ENCODE results near the gene F2. TPM values are rescaled to one million over a fixed set of nuclear protein-coding genes. Genes with fewer than 3 reads are reported as not detected.

The F2 gene
- total RNA-seq, 4 donors from 2014 or later = 1.4 to 3.0 TPM; not detected in 2

- peaks cover 0 to 41% of the 10 kb centered on the region in 2 donors for H3K36me3 ChIP-seq
- in situ Hi-C loops (cut with MboI; ENCODE audit: low sequenced_read_pairs in 4 of 4) = no loop called here
- ATAC-seq = no peak
- H3K4me1 ChIP-seq = peaks cover 25 to 43% of the 10 kb centered on the region in 2 donors
- H3K9me3 ChIP-seq = no peaks in the 10 kb centered on the region
- no peak overlapping the region for H3K4me3 ChIP-seq
- no peak for DNase-seq
- no peak overlapping the region for H3K27ac ChIP-seq
- no peak for TF ChIP-seq POLR2A (IDR thresholded peaks at IDR 0.05)
- TF ChIP-seq CTCF (IDR thresholded peaks at IDR 0.05 in 4 of 5, conservative IDR thresholded peaks at IDR 0.05 in 1 of 5) = no peak
- intact Hi-C loops (cut with DNase I; ENCODE audit: low total_unique reads) = no loop called here
- no peaks in the 10 kb centered on the region for H3K27me3 ChIP-seq
Observed at GRCh38 chr11:46679241-46680163, 39.5 kb upstream of the F2 start.

DNA sequence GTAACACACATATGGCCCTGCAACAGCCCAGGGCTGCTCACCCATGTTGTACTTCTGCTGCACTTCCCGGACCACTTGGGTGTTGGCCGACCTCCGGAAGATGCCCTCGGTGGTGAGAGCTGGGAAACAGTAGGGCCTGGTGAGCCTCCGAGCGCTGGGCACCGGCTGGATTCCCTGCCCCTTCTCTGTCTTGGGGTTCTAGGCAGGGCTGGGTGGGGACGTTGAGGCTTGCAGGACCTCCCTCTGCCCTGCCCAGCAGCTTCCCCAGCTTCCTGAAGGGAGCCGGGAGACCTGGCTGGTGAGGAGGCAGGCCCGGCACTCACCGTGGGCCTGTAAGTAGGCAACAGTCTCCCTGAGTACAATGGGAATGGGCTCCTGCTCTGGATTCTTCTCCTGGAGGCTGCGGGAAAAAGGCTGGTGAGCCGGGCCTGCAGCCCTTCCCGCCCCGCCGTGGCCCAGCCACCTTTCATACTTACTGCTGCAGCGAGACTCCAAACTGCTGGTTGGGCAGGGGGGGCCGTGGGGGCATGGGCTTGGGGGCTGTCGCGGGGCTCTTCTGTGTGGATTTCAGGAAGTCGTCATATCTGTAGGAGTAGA, 38.8 kb upstream of the F2 start:
- H3K4me1 ChIP-seq = peaks cover 22 to 43% of the 10 kb centered on the region in 2 donors
- peaks cover 0 to 41% of the 10 kb centered on the region in 2 donors for H3K36me3 ChIP-seq
- no peaks in the 10 kb centered on the region for H3K27me3 ChIP-seq
- no peak overlapping the region for H3K4me3 ChIP-seq
- TF ChIP-seq POLR2A (IDR thresholded peaks at IDR 0.05) = no peak
- no peak for TF ChIP-seq CTCF (IDR thresholded peaks at IDR 0.05 in 4 of 5, conservative IDR thresholded peaks at IDR 0.05 in 1 of 5)
- ATAC-seq (no peak), DNase-seq (no peak)
- no peaks in the 10 kb centered on the region for H3K9me3 ChIP-seq
- intact Hi-C loops (cut with DNase I; ENCODE audit: low total_unique reads) (no loop called here), in situ Hi-C loops (cut with MboI; ENCODE audit: low sequenced_read_pairs in 4 of 4) (no loop called here)
- no peak overlapping the region for H3K27ac ChIP-seq

- no peak for DNase-seq
- H3K27me3 ChIP-seq = no peaks in the 10 kb centered on the region
- H3K27ac ChIP-seq = no peak overlapping the region
- peaks cover 0 to 47% of the 10 kb centered on the region in 2 donors for H3K36me3 ChIP-seq
- no peak for ATAC-seq
- TF ChIP-seq POLR2A (IDR thresholded peaks at IDR 0.05) (no peak), CTCF (IDR thresholded peaks at IDR 0.05 in 4 of 5, conservative IDR thresholded peaks at IDR 0.05 in 1 of 5) (no peak)
- H3K9me3 ChIP-seq = no peaks in the 10 kb centered on the region
- no peak overlapping the region for H3K4me3 ChIP-seq
- in situ Hi-C loops (cut with MboI; ENCODE audit: low sequenced_read_pairs in 4 of 4) = no loop called here
- H3K4me1 ChIP-seq = peaks cover 20 to 41% of the 10 kb centered on the region in 2 donors
- intact Hi-C loops (cut with DNase I; ENCODE audit: low total_unique reads) = no loop called here
Observed at GRCh38 chr11:46680815-46681214, 38.2 kb upstream of the F2 start.

GRCh38 chr11:46681814-46682213, 37.2 kb upstream of the F2 start:
- in situ Hi-C loops (cut with MboI; ENCODE audit: low sequenced_read_pairs in 4 of 4) = no loop called here
- peaks cover 0 to 51% of the 10 kb centered on the region in 2 donors for H3K36me3 ChIP-seq

More at GRCh38 chr11:46681814-46682213, 37.2 kb upstream of the F2 start:
- DNase-seq = no peak
- intact Hi-C loops (cut with DNase I; ENCODE audit: low total_unique reads) = no loop called here
- H3K4me1 ChIP-seq = peaks cover 17 to 34% of the 10 kb centered on the region in 2 donors
- H3K27me3 ChIP-seq = no peaks in the 10 kb centered on the region
- ATAC-seq = no peak
- TF ChIP-seq CTCF (IDR thresholded peaks at IDR 0.05 in 4 of 5, conservative IDR thresholded peaks at IDR 0.05 in 1 of 5) = no peak
- TF ChIP-seq POLR2A (IDR thresholded peaks at IDR 0.05) = no peak
- no peak overlapping the region for H3K4me3 ChIP-seq
- no peak overlapping the region for H3K27ac ChIP-seq
- no peaks in the 10 kb centered on the region for H3K9me3 ChIP-seq
